ENCODE results near the gene FHIT.

FHIT gene

GRCh38 chr3:60269377-60269776 is 981.9 kb downstream of the FHIT start:
- Histone ChIP-seq H3K9me3 (no peaks in the 10 kb centered on the region), H3K4me3 (ENCODE audit: low read depth in 1 of 2, low read length in 1 of 2) (no peak overlapping the region), H3K4me1 (ENCODE audit: control insufficient read depth in 1 of 2, insufficient read depth in 1 of 2, low read depth in 1 of 2, low read length in 1 of 2) (no peaks in the 10 kb centered on the region), H3K27ac (no peak overlapping the region), H3K36me3 (no peaks in the 10 kb centered on the region), H3K27me3 (no peaks in the 10 kb centered on the region)
- TF ChIP-seq, protein P1, sequence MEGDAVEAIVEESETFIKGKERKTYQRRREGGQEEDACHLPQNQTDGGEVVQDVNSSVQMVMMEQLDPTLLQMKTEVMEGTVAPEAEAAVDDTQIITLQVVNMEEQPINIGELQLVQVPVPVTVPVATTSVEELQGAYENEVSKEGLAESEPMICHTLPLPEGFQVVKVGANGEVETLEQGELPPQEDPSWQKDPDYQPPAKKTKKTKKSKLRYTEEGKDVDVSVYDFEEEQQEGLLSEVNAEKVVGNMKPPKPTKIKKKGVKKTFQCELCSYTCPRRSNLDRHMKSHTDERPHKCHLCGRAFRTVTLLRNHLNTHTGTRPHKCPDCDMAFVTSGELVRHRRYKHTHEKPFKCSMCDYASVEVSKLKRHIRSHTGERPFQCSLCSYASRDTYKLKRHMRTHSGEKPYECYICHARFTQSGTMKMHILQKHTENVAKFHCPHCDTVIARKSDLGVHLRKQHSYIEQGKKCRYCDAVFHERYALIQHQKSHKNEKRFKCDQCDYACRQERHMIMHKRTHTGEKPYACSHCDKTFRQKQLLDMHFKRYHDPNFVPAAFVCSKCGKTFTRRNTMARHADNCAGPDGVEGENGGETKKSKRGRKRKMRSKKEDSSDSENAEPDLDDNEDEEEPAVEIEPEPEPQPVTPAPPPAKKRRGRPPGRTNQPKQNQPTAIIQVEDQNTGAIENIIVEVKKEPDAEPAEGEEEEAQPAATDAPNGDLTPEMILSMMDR (IDR thresholded peaks at IDR 0.05), result no peak

DNA sequence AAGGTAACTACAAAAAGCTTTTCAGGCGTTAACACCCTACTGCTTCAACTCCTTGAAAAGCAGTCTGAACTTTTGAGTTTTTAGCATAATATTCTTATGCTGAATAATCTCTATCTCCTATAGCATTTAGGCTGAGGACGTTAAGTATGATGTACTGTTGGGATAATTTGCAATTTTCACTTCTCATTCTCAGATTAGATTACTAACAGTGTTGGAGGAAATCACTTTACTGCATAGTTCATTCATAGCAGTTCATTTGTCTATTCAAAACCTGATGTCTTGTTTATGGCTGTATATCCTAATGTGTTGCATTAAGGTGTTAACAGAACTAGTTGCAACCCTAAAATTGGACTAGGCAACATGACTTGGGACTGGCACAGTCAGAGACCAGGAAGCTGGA is 983.1 kb downstream of the FHIT start:
- no peak overlapping the region for H3K4me3 ChIP-seq (ENCODE audit: low read depth in 1 of 2, low read length in 1 of 2)
- H3K27me3 ChIP-seq, result no peaks in the 10 kb centered on the region
- no peaks in the 10 kb centered on the region for H3K36me3 ChIP-seq
- H3K4me1 ChIP-seq (ENCODE audit: control insufficient read depth in 1 of 2, insufficient read depth in 1 of 2, low read depth in 1 of 2, low read length in 1 of 2), result no peaks in the 10 kb centered on the region
- TF ChIP-seq, protein P1 (IDR thresholded peaks at IDR 0.05), result no peak
- no peak overlapping the region for H3K27ac ChIP-seq
- no peaks in the 10 kb centered on the region for H3K9me3 ChIP-seq

DNA sequence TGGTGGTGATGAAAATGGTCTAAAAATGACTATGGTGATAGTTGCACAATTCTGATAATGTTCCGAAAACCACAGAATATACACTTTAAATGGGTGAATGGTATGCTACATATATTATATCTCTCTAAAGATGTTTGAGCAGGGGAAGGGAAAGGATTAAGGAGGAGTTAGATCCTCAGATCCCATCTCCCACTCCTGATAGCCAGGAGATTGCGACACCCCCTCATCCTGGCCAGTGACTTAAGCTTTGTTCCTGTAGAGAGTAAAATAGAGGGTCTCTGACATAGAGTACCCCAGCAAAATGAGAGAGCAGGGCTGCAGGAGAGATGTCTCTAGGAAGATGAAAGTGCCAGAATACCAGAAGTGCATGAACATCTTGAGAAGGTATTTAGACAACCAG is 984.8 kb downstream of the FHIT start:
- no peaks in the 10 kb centered on the region for H3K27me3 ChIP-seq
- TF ChIP-seq, protein P1 (IDR thresholded peaks at IDR 0.05), result no peak
- no peak overlapping the region for H3K4me3 ChIP-seq (ENCODE audit: low read depth in 1 of 2, low read length in 1 of 2)
- no peak overlapping the region for H3K27ac ChIP-seq
- H3K36me3 ChIP-seq, result no peaks in the 10 kb centered on the region
- H3K9me3 ChIP-seq, result no peaks in the 10 kb centered on the region
- no peaks in the 10 kb centered on the region for H3K4me1 ChIP-seq (ENCODE audit: control insufficient read depth in 1 of 2, insufficient read depth in 1 of 2, low read depth in 1 of 2, low read length in 1 of 2)

GRCh38 chr3:60263191-60263590 is 988.1 kb downstream of the FHIT start:
- Histone ChIP-seq H3K4me1 (ENCODE audit: control insufficient read depth in 1 of 2, insufficient read depth in 1 of 2, low read depth in 1 of 2, low read length in 1 of 2) (no peaks in the 10 kb centered on the region), H3K27me3 (no peaks in the 10 kb centered on the region), H3K27ac (no peak overlapping the region), H3K9me3 (no peaks in the 10 kb centered on the region), H3K4me3 (ENCODE audit: low read depth in 1 of 2, low read length in 1 of 2) (no peak overlapping the region), H3K36me3 (no peaks in the 10 kb centered on the region)
- TF ChIP-seq, protein P1 (IDR thresholded peaks at IDR 0.05), result no peak

DNA sequence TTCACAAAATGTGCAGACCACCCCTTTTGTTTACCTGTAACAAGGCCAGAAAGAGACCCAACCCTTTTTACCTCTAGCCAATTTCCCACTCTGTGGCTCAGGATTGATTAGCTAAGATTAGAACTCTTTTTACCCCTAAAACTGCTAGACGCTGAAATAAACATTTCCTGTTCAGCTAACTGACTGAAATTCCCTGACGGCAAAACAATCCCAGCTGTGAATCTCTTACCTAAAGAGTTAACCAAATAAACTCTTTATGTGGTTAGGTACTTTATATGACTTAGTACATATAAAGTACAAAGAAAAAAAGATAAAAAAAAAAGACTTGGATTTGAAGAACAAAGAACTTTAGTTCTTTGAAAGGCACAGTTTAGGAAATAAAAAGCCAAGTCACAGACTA is 988.7 kb downstream of the FHIT start:
- Histone ChIP-seq H3K36me3 (no peaks in the 10 kb centered on the region), H3K9me3 (no peaks in the 10 kb centered on the region), H3K27me3 (no peaks in the 10 kb centered on the region), H3K4me1 (ENCODE audit: control insufficient read depth in 1 of 2, insufficient read depth in 1 of 2, low read depth in 1 of 2, low read length in 1 of 2) (no peaks in the 10 kb centered on the region), H3K4me3 (ENCODE audit: low read depth in 1 of 2, low read length in 1 of 2) (no peak overlapping the region), H3K27ac (no peak overlapping the region)
- TF ChIP-seq, protein P1 (IDR thresholded peaks at IDR 0.05), result no peak

DNA sequence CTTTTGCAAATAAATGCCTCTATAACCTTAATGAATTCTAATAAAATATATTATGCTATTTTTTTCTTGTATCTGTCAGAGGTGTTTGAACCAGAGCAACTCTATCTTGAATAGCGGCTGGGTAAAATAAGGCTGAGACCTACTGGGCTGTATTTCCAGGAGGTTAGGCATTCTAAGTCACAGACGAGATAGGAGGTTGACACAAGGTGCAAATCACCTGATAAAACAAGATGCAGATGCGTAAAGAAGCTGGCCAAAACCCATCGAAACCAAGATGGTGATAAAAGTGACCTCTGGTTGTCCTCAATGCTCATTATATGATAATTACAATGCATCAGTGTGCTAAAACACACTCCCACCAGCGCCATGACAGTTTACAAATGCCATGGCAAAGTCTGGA is 990.7 kb downstream of the FHIT start:
- no peaks in the 10 kb centered on the region for H3K27me3 ChIP-seq
- no peak overlapping the region for H3K4me3 ChIP-seq (ENCODE audit: low read depth in 1 of 2, low read length in 1 of 2)
- TF ChIP-seq, protein P1 (IDR thresholded peaks at IDR 0.05), result no peak

More for the DNA sequence above, 990.7 kb downstream of the FHIT start:
- H3K36me3 ChIP-seq, result no peaks in the 10 kb centered on the region
- no peaks in the 10 kb centered on the region for H3K4me1 ChIP-seq (ENCODE audit: control insufficient read depth in 1 of 2, insufficient read depth in 1 of 2, low read depth in 1 of 2, low read length in 1 of 2)
- no peaks in the 10 kb centered on the region for H3K9me3 ChIP-seq
- H3K27ac ChIP-seq, result no peak overlapping the region

All from neutrophil (primary cell).